Neutrophil (primary cell): Measurements from ENCODE around the gene DOCK3.

Experiments used
- H3K27ac ChIP-seq: fragments of 200-600 bp; sonication (generic); 2 replicates; pipeline ENCODE4 v1.5.1; 2016; ENCODE audit warnings: mild to moderate bottlenecking, moderate library complexity
- H3K27me3 ChIP-seq: fragments of 200-600 bp; sonication (generic); 2 replicates; pipeline ENCODE4 v1.6.0; 2016; ENCODE audit warnings: mild to moderate bottlenecking
- H3K36me3 ChIP-seq: fragments of 200-600 bp; sonication (generic); 2 replicates; pipeline ENCODE4 v1.5.1; 2017
- H3K4me1 ChIP-seq, 2 experiments: fragments of 200-600 bp in 1 of 2; sonication (generic) in 1 of 2; 1 replicate in 1 of 2; 2 replicates in 1 of 2; pipeline versions ENCODE4 v1.5.1 to v1.6.1; 2013 to 2016; ENCODE audit warnings: low read depth in 1 of 2, low read length in 1 of 2, mild to moderate bottlenecking in 1 of 2, moderate library complexity in 1 of 2; ENCODE audit not compliant: control insufficient read depth in 1 of 2, insufficient read depth in 1 of 2
- H3K4me3 ChIP-seq, 2 experiments: fragments of 200-600 bp in 1 of 2; sonication (generic) in 1 of 2; 1 replicate in 1 of 2; 2 replicates in 1 of 2; pipeline ENCODE4 v1.5.1; 2013 to 2016; ENCODE audit warnings: low read depth in 1 of 2, low read length in 1 of 2, mild to moderate bottlenecking in 1 of 2, moderate library complexity in 1 of 2
- H3K9me3 ChIP-seq: fragments of 200-600 bp; sonication (generic); 2 replicates; pipeline ENCODE4 v1.5.1; 2016
- CTCF ChIP-seq: fragments of 200-600 bp; sonication (generic); IDR thresholded peaks from 2 replicates; pipeline ENCODE4 v1.5.1; 2016; ENCODE audit warnings: antibody characterized with exemption

Gene DOCK3

GRCh38 chr3:50651920-50652529 lies 22.7 kb upstream of the DOCK3 start:
- Histone ChIP-seq H3K27me3 (no peaks in the 10 kb centered on the region), H3K27ac (peak overlapping the region; percentile 54), H3K36me3 (peaks cover 40% of the 10 kb centered on the region), H3K4me3 (no peak overlapping the region), H3K9me3 (no peaks in the 10 kb centered on the region), H3K4me1 (peaks cover 17 to 18% of the 10 kb centered on the region in 2 experiments)
- TF ChIP-seq CTCF = no peak

- H3K36me3 ChIP-seq = peaks cover 33% of the 10 kb centered on the region
- H3K9me3 ChIP-seq = no peaks in the 10 kb centered on the region
- peak; percentile 50 for TF ChIP-seq CTCF
- no peaks in the 10 kb centered on the region for H3K27me3 ChIP-seq
- no peak overlapping the region for H3K4me3 ChIP-seq
- peak overlapping the region; percentile 54 for H3K27ac ChIP-seq
- H3K4me1 ChIP-seq = peaks cover 17 to 18% of the 10 kb centered on the region in 2 experiments
Measured at GRCh38 chr3:50652709-50653108, 22.0 kb upstream of the DOCK3 start.

- Histone ChIP-seq H3K9me3 (no peaks in the 10 kb centered on the region), H3K36me3 (peaks cover 20% of the 10 kb centered on the region), H3K4me1 (peaks cover 17 to 18% of the 10 kb centered on the region in 2 experiments), H3K27me3 (no peaks in the 10 kb centered on the region), H3K4me3 (no peak overlapping the region), H3K27ac (peak overlapping the region; percentile 54)
- no peak for TF ChIP-seq CTCF
Measured at GRCh38 chr3:50653937-50654595, 20.7 kb upstream of the DOCK3 start.

GRCh38 chr3:50655009-50655830 lies 19.5 kb upstream of the DOCK3 start:
- no peak for TF ChIP-seq CTCF
- no peaks in the 10 kb centered on the region for H3K9me3 ChIP-seq
- H3K27ac ChIP-seq = peak overlapping the region; percentile 72
- peaks cover 8% of the 10 kb centered on the region for H3K36me3 ChIP-seq
- H3K4me3 ChIP-seq = no peak overlapping the region
- no peaks in the 10 kb centered on the region for H3K27me3 ChIP-seq
- peaks cover 17 to 18% of the 10 kb centered on the region in 2 experiments for H3K4me1 ChIP-seq

GRCh38 chr3:50656417-50657195 lies 18.1 kb upstream of the DOCK3 start:
- no peak overlapping the region for H3K4me3 ChIP-seq
- H3K27ac ChIP-seq = no peak overlapping the region
- H3K4me1 ChIP-seq = peaks cover 17 to 18% of the 10 kb centered on the region in 2 experiments
- TF ChIP-seq CTCF = no peak
- H3K9me3 ChIP-seq = no peaks in the 10 kb centered on the region
- no peaks in the 10 kb centered on the region for H3K27me3 ChIP-seq
- H3K36me3 ChIP-seq = peaks cover 4% of the 10 kb centered on the region
